Mesenchymal stem cell (in vitro differentiated cells and primary cell): ENCODE data around the gene SAMD4B.

Source experiments
- DNase-seq: peaks from one replicate; pipeline ENCODE4 v3.0.0-alpha.2; 2013
- H2AFZ ChIP-seq: one replicate; pipeline ENCODE4 v1.6.1; 2013; ENCODE audit warnings: low read depth, mild to moderate bottlenecking, control low read depth, inconsistent platforms, low read length, moderate library complexity
- H2AK5ac ChIP-seq: 2 replicates; pipeline ENCODE4 v1.6.1; 2013; ENCODE audit warnings: low read length, moderate library complexity, mild to moderate bottlenecking, inconsistent platforms; ENCODE audit not compliant: severe bottlenecking
- H2BK120ac ChIP-seq: one replicate; pipeline ENCODE4 v1.6.1; 2013; ENCODE audit warnings: low read depth, mild to moderate bottlenecking, inconsistent platforms, low read length, moderate library complexity
- H2BK12ac ChIP-seq, 2 experiments: one replicate each; pipeline ENCODE4 v1.6.1; 2013; ENCODE audit warnings: inconsistent platforms in 2 of 2, low read length in 2 of 2, mild to moderate bottlenecking in 2 of 2, moderate library complexity in 2 of 2, control low read depth in 1 of 2
- H2BK15ac ChIP-seq: one replicate; pipeline ENCODE4 v1.6.1; 2013; ENCODE audit warnings: mild to moderate bottlenecking, low read depth, inconsistent platforms; ENCODE audit not compliant: poor library complexity, severe bottlenecking
- H2BK5ac ChIP-seq: 2 replicates; pipeline ENCODE4 v1.6.1; 2013; ENCODE audit warnings: low read depth, mild to moderate bottlenecking, low read length, control low read depth, inconsistent platforms; ENCODE audit not compliant: poor library complexity, severe bottlenecking
- H3K14ac ChIP-seq, 2 experiments: one replicate each; pipeline ENCODE4 v1.6.1; 2013; ENCODE audit warnings: inconsistent platforms in 2 of 2, low read length in 2 of 2, control low read depth in 1 of 2, mild to moderate bottlenecking in 1 of 2, moderate library complexity in 1 of 2
- H3K18ac ChIP-seq, 2 experiments: one replicate each; pipeline ENCODE4 v1.6.1; 2013; ENCODE audit warnings: inconsistent platforms in 2 of 2, low read length in 2 of 2, control low read depth in 1 of 2, low read depth in 1 of 2, mild to moderate bottlenecking in 1 of 2
- H3K23ac ChIP-seq, 2 experiments: one replicate each; pipeline ENCODE4 v1.6.1; 2013; ENCODE audit warnings: inconsistent platforms in 2 of 2, low read length in 2 of 2, mild to moderate bottlenecking in 2 of 2, moderate library complexity in 2 of 2, control low read depth in 1 of 2
- H3K27ac ChIP-seq: 2 replicates; pipeline ENCODE4 v1.5.1; 2013; ENCODE audit warnings: mild to moderate bottlenecking, moderate library complexity, low read length, control low read depth, inconsistent platforms; ENCODE audit not compliant: poor library complexity, severe bottlenecking
- H3K27me3 ChIP-seq, 2 experiments: 2 replicates each; pipeline versions ENCODE4 v1.6.1 to v1.7.0; 2013; ENCODE audit warnings: low read length in 2 of 2, mild to moderate bottlenecking in 2 of 2, moderate library complexity in 2 of 2, control low read depth in 1 of 2, inconsistent platforms in 1 of 2; ENCODE audit not compliant: control insufficient read depth in 1 of 2, insufficient read depth in 1 of 2
- H3K36me3 ChIP-seq, 2 experiments: 2 replicates each; pipeline versions ENCODE4 v1.6.1 to v1.7.0; 2013; ENCODE audit warnings: low read length in 2 of 2, control low read depth in 1 of 2, inconsistent platforms in 1 of 2, low read depth in 1 of 2, mild to moderate bottlenecking in 1 of 2; ENCODE audit not compliant: insufficient read depth in 2 of 2, control insufficient read depth in 1 of 2
- H3K4ac ChIP-seq, 2 experiments: one replicate each; pipeline ENCODE4 v1.6.1; 2013; ENCODE audit warnings: inconsistent platforms in 2 of 2, low read length in 2 of 2, mild to moderate bottlenecking in 2 of 2, moderate library complexity in 2 of 2, control low read depth in 1 of 2, low read depth in 1 of 2
- H3K4me1 ChIP-seq: 2 replicates; pipeline ENCODE4 v1.6.1; 2013; ENCODE audit warnings: low read depth, low read length, control low read depth; ENCODE audit not compliant: control insufficient read depth, insufficient read depth
- H3K4me2 ChIP-seq: 2 replicates; pipeline ENCODE4 v1.6.1; 2013; ENCODE audit warnings: low read length, mild to moderate bottlenecking, inconsistent platforms; ENCODE audit not compliant: poor library complexity, severe bottlenecking
- H3K4me3 ChIP-seq, 2 experiments: 2 replicates each; pipeline versions ENCODE4 v1.5.1 to v1.7.0; 2013; ENCODE audit warnings: low read length in 2 of 2, mild to moderate bottlenecking in 2 of 2, control low read depth in 1 of 2, low read depth in 1 of 2; ENCODE audit not compliant: insufficient read depth in 1 of 2
- H3K79me1 ChIP-seq: replicated peaks from 2 replicates; pipeline ENCODE4 v1.6.1; 2013; ENCODE audit warnings: mild to moderate bottlenecking, control low read depth, low read length, inconsistent platforms; ENCODE audit not compliant: poor library complexity, severe bottlenecking
- H3K9ac ChIP-seq: 2 replicates; pipeline ENCODE4 v1.7.0; 2013; ENCODE audit warnings: mild to moderate bottlenecking, low read length, moderate library complexity
- H3K9me3 ChIP-seq: 2 replicates; pipeline ENCODE4 v1.7.0; 2013; ENCODE audit warnings: mild to moderate bottlenecking, low read length; ENCODE audit not compliant: control insufficient read depth
- H4K8ac ChIP-seq: one replicate; pipeline ENCODE4 v1.6.1; 2013; ENCODE audit warnings: inconsistent platforms, mild to moderate bottlenecking, low read length, moderate library complexity
- H4K91ac ChIP-seq: one replicate; pipeline ENCODE4 v1.6.1; 2013; ENCODE audit warnings: mild to moderate bottlenecking, low read length, inconsistent platforms
- WGBS: methylation state at CpG from one replicate; pipeline ENCODE4 v1.1.7; 2013; ENCODE audit warnings: mixed read lengths; 5-methylcytosine and 5-hydroxymethylcytosine counted together

The SAMD4B gene

GRCh38 chr19:39382991-39383828 lies 41.0 kb downstream of the SAMD4B start:
- Histone ChIP-seq H3K4me1 (peaks cover 5% of the 10 kb centered on the region), H3K79me1 (peaks cover 7% of the 10 kb centered on the region), H3K27ac (no peak overlapping the region), H2AK5ac (no peak overlapping the region), H4K8ac (no peak overlapping the region), H3K36me3 (peaks cover 88 to 96% of the 10 kb centered on the region in 2 experiments), H4K91ac (no peak overlapping the region), H3K9ac (no peak overlapping the region), H3K18ac (no peak overlapping the region), H2BK12ac (no peak overlapping the region), H3K27me3 (no peaks in the 10 kb centered on the region), H3K9me3 (no peaks in the 10 kb centered on the region), H2BK120ac (no peak overlapping the region), H2BK15ac (no peak overlapping the region), H3K4me2 (no peak overlapping the region), H2AFZ (no peak overlapping the region), H3K4me3 (no peak overlapping the region), H2BK5ac (no peak overlapping the region), H3K23ac (no peak overlapping the region), H3K14ac (no peak overlapping the region), H3K4ac (no peak overlapping the region)
- no peak for DNase-seq
- 92% methylated on average over 18 of the region's 18 CpGs for WGBS

GRCh38 chr19:39384839-39385568 lies 42.8 kb downstream of the SAMD4B start:
- Histone ChIP-seq H2AK5ac (no peak overlapping the region), H3K14ac (no peak overlapping the region), H3K79me1 (peaks cover 14% of the 10 kb centered on the region), H3K9ac (no peak overlapping the region), H3K36me3 (peaks cover 84 to 95% of the 10 kb centered on the region in 2 experiments), H3K4ac (no peak overlapping the region), H3K23ac (no peak overlapping the region), H3K4me1 (peaks cover 13% of the 10 kb centered on the region), H2BK5ac (no peak overlapping the region), H4K91ac (no peak overlapping the region), H3K4me3 (no peak overlapping the region), H4K8ac (peak overlapping the region; percentile 55), H3K9me3 (no peaks in the 10 kb centered on the region), H3K4me2 (no peak overlapping the region), H2AFZ (no peak overlapping the region), H3K27ac (no peak overlapping the region), H2BK12ac (no peak overlapping the region), H3K18ac (no peak overlapping the region), H2BK120ac (no peak overlapping the region), H2BK15ac (peak overlapping the region; percentile 37), H3K27me3 (no peaks in the 10 kb centered on the region)
- 84% methylated on average over 7 of the region's 9 CpGs for WGBS
- no peak for DNase-seq

GRCh38 chr19:39385629-39386411 lies 43.6 kb downstream of the SAMD4B start:
- no peak overlapping the region for H3K23ac ChIP-seq

More at GRCh38 chr19:39385629-39386411, 43.6 kb downstream of the SAMD4B start:
- Histone ChIP-seq H3K9me3 (no peaks in the 10 kb centered on the region), H3K36me3 (peaks cover 76 to 87% of the 10 kb centered on the region in 2 experiments), H2BK15ac (no peak overlapping the region), H4K91ac (no peak overlapping the region), H3K4ac (no peak overlapping the region), H3K4me1 (peaks cover 15% of the 10 kb centered on the region), H4K8ac (no peak overlapping the region), H3K27me3 (no peaks in the 10 kb centered on the region), H2BK12ac (no peak overlapping the region), H3K9ac (no peak overlapping the region), H3K14ac (no peak overlapping the region), H3K27ac (no peak overlapping the region), H2BK5ac (no peak overlapping the region), H3K18ac (no peak overlapping the region), H2AFZ (no peak overlapping the region), H2AK5ac (no peak overlapping the region), H2BK120ac (no peak overlapping the region), H3K79me1 (peaks cover 16% of the 10 kb centered on the region), H3K4me3 (no peak overlapping the region), H3K4me2 (no peak overlapping the region)
- WGBS: 95% methylated on average over 20 of the region's 20 CpGs
- DNase-seq: no peak
